HG02571 (cell line): ENCODE results near the gene TMEM62.
"Not testable (repeated sequence)": the region's sequence is repeated elsewhere in the genome, so short reads cannot be mapped to it uniquely, and the experiment has no call there.

ENCODE experiments used
- ATAC-seq: cut with Tn5 transposase; IDR thresholded peaks from one replicate; pipeline ENCODE4 v1.9.1; 2021; ENCODE audit warnings: mild to moderate bottlenecking, moderate library complexity; ENCODE audit not compliant: unreplicated experiment

TMEM62 gene

DNA sequence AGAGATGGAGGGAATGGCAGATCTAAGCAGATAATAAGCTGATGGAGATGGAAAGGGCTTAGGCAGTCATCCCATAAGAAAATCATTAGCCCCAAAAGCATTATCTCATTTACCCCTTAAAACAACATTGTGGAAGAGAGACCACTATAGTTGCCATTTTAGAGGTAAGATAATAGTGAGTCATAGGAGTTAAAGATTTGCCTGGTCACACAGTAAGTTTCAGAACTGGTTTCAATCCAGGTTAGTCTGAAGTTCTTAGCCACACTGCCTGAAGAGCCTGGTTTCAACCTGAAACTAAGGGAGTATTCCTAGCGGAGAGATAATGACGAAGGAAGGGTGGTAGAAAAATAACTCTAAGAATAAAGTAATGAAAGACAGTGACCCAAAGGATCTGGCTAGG lies 14.6 kb upstream of the TMEM62 start:
- no peak for ATAC-seq

DNA sequence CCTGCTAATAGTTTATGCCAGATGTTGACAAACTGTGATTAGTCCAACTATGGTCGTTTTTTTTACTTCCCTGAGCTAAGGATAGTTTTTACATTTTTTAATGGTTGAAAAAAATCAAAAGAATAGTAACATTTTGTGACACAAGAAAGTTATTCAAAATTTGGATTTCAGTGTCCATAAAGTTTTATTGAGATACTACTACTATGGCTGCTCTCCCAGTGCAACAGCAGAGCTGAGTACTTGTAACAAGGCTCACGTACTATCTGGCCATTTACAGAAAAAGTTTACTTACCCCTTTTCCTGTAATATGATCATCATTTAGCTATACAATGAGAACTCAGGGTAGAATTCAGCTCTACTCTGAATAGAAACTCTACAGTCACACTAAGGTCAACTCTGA lies 11.5 kb upstream of the TMEM62 start:
- ATAC-seq = no peak

DNA sequence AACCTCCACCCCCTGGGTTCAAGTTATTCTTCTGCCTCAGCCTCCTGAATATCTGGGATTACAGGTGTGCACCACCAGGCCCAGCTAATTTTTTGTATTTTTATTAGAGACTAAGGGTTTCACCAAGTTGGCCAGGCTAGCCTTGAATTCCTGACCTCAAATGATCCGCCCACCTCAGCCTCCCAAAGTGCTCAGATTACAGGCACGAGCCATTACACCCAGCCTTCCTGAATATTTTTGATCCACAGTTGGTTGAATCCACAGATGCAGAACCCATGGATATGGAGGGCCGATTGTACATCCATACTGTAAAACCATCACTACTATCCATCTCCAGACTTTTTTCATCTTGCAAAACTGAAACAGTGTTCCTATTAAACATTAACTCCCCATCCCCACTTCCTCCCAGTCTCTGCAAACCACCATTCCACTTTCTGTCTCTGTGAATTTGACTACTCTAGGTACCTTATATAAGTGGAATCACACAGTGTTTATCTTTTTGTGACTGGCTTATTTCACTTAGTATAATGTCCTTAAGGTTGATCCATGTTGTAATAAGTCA lies 8.2 kb upstream of the TMEM62 start:
- ATAC-seq = no peak

DNA sequence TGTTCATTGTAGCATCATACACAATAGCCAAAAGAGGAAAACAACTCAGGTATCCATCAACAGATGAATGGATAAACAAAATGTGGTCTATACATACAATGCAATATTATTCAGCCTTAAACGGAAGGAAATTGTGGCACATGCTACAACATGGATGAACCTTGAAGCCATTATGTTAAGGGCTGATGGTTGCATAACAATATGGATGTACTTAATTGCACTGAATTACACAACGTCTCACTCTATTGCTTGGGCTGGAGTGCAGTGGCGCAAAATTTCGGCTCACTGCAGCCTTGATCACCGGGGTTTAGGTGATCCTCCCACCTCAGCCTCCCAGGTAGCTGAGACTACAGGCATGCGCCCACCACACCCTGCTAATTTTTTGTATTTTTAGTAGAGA lies 7.0 kb upstream of the TMEM62 start:
- ATAC-seq = no peak

DNA sequence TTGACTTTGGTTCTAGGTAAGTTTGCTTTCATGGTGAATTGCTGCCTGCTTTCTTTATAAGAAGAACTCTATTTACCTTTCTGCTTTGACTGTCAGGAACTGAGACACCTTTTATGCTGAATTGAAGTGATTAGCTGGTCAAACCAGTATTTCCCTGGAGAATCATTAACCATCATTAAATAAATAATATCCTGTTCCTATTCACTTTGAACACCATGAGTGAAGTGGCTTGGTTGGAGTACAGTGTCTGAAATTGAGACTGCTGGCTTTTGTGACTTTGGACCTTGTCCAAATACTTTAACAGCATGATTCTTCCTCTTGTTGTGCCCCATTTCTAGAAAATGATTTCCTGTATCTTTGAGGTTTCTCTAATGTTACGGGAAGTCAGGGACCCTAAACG lies 5.6 kb upstream of the TMEM62 start:
- no peak for ATAC-seq

DNA sequence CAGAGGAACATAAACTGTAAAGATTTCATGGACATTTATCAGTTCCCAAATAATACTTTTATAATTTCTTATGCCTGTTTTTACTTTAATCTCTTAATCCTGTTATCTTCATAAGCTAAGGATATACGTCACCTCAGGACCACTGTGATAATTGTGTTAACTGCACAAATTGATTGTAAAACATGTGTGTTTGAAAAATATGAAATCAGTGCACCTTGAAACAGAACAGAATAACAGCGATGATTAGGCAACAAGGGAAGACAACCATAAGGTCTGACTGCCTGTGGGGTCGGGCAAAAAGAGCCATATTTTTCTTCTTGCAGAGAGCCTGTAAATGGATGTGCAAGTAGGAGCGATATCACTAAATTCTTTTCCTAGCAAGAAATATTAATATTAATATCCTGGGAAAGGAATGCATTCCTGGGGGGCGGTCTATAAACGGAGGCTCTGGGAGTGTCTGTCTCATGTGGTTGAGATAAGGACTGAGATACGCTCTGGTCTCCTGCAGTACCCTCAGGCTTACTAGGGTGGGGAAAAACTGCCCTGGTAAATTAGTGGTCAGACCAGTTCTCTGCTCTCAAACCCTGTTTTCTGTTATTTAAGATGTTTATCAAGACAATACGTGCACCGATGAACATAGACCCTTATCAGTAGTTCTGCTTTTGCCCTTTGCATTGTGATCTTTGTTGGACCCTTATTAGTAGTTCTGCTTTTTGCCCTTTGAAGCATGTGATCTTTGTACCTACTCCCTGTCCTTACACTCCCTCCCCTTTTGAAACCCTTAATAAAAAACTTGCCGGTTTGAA lies 5.0 kb upstream of the TMEM62 start:
- ATAC-seq = not testable (repeated sequence)

DNA sequence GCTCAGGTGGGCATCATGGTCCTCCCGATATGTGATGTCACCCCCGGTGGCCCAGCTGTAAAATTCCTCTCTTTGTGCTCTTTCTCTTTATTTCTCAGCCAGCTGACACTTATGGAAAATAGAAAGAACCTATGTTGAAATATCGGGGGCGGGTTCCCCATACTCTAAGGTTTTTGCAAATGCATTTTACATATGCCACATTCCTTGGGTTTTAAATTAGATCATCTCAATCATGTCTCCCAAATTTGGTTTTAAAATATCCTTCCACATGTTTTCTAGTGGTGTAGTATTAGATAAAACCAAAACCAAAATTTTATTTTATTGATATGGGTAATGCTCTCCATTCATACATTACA lies 4.4 kb upstream of the TMEM62 start:
- no peak for ATAC-seq

DNA sequence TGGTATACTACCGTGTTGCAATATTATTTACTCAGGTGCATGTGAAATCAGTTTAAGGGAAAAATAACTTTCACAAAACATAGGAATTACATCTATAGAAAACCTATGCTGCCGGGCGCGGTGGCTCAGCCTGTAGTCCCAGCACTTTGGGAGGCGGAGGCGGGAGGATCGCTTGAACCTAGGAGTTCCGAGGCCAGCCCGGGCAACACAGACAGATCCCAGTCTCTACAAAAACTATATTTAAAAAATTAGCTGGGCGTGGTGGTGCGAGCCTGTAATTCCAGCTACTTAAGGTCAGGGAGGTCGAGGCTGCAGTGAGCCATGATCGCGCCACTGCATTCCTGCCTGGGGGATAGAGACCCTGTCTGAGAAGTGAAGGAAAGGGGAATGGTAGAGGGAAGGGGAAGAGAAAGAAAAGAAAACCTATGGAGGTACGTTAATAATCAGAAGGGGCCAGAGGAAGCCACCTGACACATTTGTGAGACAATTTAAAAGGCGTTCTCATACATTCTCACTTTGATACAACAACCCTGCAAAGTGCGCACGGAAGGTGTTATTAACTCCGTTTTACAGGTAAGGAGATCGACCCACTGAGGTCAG lies 456 bp upstream of the TMEM62 start:
- ATAC-seq = no peak

DNA sequence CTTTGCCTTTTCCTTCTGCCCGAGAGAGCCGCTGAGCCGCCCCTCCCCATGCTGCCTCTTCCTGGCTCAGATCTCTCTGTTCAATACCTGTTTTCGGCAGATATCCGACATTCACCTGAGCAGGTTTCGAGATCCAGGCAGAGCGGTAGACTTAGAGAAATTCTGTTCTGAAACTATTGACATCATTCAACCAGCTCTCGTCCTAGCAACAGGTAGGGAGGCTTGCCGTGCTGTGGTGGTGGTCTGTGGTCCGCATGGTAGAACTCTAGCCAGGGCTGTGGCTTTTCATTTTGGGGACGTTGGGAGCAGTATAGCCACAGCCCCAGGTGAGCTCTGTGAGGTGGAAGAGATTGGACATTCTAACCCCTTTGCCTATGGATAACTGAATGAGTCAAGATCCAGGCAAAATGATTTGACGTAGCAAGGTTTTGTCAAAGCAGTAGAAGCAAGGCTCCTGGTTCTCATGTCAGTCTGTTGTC lies 810 bp downstream of the TMEM62 start:
- ATAC-seq = peak; percentile 13

DNA sequence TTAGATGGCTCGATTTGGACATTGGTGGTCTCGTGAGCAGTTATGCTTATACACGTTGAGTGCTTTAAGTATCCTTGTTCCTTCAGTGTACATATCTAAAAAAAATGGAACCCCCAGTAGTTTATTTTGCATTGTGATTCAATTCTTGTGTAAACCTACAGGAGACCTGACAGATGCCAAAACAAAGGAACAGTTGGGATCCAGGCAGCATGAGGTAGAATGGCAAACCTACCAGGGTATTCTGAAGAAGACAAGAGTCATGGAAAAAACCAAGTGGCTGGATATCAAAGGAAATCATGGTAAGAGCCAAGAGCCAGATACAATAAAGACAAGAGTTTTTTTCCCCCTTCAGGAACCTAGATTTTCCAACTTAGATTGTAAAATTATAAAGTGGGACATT lies 2.0 kb downstream of the TMEM62 start:
- no peak for ATAC-seq

DNA sequence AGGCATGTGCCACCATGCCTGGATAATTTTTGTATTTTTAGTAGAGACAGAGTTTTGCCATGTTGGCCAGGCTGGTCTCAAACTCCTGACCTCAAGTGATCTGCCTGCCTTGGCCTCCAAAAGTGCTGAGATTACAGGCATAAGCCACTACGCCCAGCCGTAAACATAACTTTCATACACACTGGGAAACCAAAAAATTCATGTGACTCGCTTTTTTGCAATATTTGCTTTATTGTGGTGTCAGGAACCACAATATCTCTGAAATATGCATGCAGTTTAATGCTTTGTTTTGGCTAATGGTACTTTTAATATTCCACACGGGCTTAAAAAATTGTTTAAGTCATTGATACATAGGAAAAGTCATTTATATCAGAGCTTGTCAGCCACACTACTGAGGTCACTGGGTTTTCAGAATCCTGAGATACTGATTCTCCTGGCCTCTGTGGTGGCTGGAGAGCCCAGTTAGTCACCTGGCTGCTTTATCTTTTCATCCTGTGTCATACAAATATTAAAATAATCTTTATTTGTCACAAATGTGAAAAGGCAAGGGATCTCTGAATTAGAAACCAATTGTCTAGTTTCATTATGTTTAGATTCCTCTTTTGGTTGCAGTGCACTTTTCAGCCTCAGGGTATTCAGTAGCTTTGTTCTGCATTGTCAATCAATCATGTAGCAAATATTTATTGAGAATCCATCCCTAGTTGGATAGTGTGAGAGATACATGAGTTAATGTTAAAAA lies 10.0 kb downstream of the TMEM62 start:
- ATAC-seq = no peak

DNA sequence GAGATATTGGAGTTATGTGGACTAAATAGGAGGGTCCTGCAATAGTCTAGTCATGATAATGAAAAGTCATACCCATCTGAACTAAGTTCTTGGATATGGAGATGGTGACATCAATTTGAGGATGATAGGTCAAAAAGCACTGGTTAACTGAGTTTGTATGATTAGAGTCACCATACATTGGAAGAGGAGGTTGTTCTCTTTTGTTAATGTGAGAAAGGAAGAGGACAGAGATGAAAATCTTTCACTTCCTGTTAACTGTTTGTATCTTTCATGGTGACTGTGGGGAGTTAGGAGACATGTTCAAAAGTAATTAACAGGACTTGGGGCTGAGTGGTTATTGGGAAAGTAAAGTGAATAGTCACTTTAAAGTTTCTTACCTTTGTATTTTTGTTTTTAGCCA lies 11.1 kb downstream of the TMEM62 start:
- no peak for ATAC-seq

DNA sequence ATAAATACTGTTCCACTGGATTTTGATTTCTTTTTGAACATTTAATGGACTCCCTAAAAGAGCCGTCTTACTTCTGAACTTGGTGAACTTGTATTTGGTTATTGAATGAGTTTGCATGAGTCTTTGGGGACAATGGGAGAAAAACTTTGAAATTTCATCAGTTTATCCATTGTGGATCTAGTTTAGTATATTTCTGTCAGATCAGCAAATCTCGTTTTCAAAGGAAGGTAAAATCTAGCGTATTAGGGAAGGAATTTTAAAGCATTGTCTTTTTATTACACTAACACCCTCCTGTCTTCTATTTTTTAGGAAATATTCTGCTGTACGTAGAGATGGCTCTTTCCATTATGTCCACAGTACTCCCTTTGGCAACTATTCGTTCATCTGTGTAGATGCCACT lies 12.8 kb downstream of the TMEM62 start:
- no peak for ATAC-seq

DNA sequence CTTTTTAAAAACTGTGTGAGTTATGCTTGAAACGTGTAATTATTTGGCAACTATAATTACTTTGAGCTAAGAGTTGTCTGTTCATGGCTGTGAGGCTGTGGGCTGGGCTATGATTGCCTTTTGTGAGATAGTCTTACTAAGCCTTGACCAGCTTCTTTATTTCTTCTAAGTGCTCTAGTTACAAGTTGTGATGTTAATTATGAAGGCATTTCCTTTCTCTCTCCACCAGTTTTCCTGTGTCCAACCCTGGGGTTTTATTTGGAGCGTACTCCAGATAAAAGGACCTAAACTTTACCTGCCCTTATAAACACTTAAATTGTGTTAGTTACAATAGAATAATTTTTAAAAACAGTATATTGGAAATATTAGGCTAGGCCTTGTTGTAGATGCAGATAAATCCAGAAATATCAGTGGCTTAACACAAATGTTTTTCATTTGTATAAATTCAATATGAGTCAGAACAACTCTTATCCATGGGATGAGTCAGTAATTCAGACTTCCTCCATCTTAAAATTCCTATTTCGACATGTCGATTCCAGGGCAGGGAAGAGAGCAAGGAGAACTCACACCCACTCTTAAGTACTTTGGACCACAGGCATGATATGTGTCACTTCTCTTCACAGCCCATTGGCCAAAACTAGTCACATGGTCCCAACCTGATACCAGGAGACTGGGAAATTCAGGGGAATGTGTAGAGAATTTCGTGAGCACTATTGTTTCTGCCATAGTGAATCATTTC lies 17.0 kb downstream of the TMEM62 start:
- ATAC-seq = no peak

DNA sequence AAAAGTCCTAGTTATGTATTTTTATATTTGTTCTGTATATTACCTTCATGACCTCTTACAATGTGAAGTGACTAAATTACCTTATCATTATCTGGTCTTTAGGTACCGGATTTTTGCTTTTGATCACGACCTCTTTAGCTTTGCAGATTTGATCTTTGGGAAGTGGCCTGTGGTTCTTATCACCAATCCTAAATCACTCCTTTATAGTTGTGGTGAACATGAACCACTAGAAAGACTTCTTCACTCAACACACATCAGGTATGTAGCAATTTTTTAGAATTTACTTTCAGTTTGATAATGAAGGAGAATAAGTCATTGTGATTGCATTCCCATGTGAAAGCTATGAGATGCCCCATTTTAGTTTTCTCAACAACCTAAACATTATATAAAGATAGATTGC lies 18.3 kb downstream of the TMEM62 start:
- no peak for ATAC-seq

DNA sequence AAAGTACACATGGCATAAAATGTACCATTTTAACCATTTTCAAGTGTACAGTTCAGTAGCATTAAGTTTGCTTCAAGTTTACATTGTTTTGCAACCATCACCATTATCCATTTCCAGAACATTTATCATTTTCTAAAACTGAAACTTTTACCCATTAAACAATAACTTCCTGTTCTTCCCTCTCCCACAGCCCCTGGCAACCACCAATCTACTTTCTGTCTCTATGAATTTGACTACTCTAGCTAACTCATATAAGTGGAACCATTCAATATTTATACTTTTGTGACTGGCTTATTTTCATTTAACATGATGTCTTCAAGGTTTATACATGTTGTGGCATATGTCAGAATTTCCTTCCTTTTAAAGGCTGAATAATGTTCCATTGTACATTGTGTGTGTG lies 19.9 kb downstream of the TMEM62 start:
- ATAC-seq = no peak

DNA sequence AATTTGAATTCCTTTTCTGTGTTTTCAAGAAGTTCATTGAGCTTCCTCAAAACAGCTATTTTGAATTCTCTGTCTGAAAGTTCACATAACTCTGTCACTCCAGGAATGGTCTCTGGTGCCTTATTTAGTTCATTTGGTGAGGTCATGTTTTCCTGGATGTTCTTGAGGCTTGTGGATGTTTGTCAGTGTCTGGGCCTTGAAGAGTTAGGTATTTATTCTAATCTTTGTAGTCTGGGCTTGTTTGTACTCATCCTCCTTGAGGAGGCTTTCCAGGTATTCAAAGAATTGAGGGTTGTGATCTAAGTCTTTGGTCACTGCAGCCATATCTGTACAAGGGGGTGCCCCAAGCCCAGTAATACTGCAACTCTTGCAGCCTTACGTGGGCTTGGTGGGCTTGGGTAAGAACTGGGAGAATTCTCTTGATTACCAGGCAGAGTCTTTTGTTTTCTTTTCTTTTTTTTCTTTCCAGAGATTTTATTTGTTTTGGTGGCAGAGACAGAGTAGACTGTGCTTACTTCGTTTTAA lies 32.5 kb downstream of the TMEM62 start:
- ATAC-seq = no peak

DNA sequence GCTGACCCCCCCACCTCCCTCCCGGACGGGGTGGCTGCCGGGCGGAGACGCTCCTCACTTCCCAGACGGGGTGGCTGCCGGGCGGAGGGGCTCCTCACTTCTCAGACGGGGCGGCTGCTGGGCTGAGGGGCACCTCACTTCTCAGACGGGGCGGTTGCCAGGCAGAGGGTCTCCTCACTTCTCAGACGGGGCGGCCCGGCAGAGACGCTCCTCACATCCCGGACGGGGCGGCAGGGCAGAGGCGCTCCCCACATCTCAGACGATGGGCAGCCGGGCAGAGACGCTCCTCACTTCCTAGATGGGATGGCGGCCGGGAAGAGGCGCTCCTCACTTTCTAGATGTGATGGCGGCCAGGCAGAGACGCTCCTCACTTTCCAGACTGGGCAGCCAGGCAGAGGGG lies 33.9 kb downstream of the TMEM62 start:
- not testable (repeated sequence) for ATAC-seq

DNA sequence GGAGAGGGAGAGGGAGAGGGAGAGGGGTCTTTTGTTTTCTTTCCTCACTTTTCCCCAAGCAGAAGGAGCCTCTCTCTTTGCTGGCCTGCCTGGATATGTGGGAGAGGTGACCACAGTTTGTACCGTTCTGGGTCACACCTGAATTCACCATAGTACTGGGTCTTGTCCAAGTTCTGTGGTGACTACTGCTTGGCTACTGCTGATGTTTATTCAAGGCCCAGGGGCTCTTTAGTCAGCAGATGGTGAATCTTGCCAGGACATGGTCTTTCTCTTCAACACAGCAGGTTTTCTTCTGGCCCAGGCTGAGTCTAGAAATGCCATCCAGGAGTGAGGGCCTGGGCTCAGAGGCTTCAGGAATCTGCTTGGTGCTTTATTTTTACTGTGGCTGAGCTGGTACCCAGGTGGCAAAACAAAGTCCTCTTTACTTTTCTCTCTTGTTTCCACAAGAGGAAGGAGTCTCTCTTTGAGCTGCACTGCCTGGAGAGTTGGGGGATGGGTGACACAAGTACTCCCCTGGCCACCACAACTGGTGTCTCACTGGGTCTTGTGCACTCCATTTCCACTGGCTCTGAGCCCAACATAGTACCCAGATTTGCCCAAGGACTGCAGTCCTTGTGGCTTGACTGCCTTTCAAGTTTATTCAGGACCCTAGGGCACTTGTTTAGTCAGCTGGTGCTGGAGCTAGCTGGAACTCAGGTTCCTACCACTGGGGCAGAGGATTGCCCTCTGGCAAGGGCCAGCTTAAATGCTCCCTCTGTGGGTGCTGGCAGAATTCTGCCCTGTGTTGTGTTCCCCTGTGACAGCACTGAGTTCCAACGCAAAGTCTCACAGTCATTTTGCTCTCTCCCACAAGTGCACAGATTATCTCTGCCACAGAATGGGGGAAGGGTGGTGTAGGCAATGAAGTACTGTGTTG lies 35.1 kb downstream of the TMEM62 start:
- ATAC-seq = no peak

DNA sequence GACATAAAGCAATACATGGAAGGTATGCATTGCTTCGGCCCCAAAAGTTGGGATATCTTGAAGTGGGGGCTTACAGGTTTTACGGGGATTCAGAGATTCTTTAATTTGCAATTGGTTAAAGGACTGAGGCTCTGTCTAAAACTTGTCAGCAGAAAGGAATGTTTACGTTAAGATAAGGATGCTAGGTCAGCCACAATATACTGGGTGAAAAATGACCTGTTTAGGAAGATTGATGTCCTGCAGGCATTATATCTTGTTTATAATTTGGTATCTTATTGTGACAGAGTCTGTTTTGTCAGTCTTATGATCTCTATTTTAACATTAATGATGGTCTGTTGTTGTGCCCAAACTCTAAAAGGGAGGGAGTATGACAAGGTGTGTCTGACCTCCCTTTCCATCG lies 36.5 kb downstream of the TMEM62 start:
- no peak for ATAC-seq
